Activated naive CD8-positive, alpha-beta T cell treated with anti-CD3 and anti-CD28 coated beads, Interleukin-2, amount 50 U/mL, for 16 hours (primary cell): ENCODE results near the gene AJM1.
A peak's percentile ranks its signal among the peaks of the same experiment; 100 is the strongest.
"Not testable (repeated sequence)": the region's sequence is repeated elsewhere in the genome, so short reads cannot be mapped to it uniquely, and the experiment has no call there.

Source experiments
- DNase-seq: peaks from one replicate; pipeline ENCODE4 v3.0.0-alpha.2; 2020; ENCODE audit warnings: low read depth, low spot score

The AJM1 gene

DNA sequence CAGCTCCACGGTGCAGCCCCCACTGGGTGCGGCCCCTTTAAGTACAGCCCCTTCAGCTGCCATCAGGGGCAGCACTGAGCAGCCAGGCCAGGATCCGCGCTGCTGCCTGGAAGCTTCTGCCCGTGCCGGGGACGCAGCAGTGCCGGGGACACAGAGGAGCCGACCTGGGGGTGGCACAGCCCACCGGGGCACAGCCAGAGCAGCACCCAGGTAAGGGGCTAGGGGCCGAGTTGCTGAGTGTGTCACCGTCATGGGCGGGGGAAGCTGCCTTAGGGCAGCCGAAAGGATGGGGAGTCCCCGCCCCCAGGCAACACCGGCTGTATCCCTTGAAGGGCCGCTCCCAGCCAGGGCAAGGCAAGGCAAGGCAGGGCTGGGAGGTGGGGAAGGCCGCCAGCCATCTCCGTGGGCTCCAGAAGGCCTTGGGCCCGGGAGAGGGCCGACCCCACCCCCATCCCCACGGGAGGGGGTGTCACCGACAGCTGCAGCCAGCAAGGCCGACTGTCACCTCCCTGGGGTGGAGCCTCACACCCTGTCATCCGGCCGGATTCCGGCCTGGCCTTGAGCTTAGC lies at the start of gene AJM1:
TSS of gene AJM1 (plus strand) at position 99 of the 569 bp plus-strand sequence. CDS start 1,937 bp downstream, outside the sequence.
- DNase-seq: peak; percentile 67

DNA sequence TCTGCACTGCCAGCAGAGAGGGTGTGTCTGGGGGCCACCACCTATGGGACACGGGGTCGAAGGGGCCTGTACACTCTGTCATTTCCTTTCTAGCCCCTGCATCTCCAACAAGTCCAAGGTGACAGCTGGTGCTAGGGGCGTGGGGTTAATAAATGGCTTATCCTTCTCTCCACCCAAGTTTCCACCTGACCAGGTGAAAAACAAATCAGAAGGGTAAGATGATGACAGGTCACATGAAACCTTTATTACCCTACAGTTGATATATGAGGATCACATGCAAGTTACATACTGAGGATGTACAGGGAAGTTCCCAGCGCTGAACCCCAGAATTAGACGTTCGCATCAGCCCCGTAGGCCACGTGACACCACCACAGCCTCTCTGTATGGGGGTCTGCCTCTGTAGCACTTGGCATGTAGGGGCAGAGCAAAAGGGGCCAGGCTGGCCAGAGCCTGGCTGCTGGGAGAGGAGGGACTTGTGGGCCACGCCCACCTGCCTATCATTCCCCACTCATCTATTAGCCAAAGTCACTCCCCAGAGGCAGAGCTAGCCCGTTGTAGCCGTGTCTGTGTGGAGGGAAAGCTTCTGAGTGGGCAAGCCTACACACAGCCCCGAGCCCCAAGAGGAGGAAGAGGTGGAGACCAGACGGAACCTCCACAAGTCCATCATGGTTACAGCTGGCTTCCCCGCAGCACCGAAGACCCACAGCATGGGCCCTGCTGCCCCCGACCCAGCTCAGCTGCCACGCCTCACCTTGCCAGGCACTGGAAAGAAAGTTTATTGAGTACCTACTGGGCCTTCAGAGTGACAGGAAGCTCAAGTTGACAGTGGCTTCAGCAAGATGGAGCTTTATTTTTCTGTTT lies 49.0 kb upstream of the AJM1 start:
- DNase-seq: no peak

DNA sequence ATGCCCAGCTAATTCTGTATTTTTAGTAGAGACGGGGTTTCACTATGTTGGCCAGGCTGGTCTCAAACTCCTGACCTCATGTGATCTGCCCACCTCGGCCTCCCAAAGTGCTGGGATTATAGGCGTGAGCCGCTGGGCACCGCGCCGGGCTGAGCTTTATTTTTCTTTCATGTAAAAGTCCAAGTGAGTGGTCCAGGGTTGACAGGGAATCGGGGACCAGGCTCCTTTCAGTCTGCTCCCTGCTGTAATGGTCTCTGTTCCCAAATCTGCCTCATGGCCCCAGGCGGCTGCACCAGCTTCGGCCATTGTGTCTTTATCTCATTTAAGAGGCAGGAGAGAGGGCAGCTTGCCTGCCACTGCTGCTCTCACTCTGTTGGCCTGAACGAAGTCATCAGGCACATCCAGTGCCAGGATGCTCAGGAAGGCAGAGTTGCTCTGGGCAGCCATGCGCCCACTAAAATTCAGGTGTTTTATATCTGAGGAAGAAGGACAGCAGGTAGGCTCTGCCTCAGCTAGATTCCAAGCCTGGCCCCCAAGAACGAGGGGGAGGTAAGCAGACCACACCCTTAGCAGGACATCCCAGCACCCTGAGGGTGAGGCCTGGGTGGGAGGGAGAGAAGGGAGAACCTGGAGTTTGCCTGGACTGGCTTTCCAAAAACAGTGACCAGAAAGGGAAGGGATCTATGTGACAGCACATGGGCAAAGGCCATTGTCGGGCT lies 47.8 kb upstream of the AJM1 start:
- DNase-seq: no peak

DNA sequence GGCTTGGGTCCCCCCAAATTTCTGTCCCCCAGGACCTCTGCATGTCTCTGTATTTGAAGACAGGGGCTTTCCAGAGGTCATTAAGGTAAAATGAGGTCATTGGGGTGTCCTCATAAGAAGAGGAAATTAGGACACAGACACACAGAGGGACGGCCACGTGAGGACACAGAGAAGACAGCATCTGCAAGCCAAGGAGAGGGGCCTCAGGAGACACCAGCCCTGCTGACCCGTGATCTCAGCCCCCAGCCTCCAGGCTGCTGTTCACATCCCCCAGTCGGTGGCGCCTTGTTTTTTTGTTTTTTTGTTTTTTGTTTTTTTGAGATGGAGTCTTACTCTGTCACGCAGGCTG lies 47.3 kb upstream of the AJM1 start:
- no peak for DNase-seq

DNA sequence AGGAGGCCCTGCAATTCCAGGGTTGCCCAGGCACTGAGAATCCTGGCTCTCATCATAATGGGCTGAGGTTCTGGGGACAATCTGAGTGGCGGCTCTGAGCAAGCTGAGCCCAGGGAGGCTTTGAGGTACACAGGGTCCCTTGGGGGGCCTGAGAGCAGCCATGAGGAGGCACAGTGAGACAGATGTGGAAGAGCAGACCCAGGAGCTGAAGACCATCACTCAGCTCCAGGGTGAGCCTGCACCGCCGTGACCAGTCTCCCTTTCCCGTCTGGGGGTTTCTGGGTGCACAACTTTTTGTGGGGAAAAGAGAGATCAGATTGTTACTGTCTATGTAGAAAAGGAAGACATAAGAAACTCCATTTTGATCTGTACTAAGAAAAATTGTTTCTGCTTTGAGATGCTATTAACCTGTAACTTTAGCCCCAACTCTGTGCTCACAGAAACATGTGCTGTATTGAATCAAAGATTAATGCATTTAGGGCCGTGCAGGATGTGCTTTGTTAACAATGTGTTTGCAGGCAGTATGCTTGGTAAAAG lies 46.0 kb upstream of the AJM1 start, which contains the start of gene CCDC183:
TSS of gene CCDC183 (plus strand) at position 101 of the 537 bp plus-strand sequence. CDS start at position 161, 60 bp downstream.
- no peak for DNase-seq

DNA sequence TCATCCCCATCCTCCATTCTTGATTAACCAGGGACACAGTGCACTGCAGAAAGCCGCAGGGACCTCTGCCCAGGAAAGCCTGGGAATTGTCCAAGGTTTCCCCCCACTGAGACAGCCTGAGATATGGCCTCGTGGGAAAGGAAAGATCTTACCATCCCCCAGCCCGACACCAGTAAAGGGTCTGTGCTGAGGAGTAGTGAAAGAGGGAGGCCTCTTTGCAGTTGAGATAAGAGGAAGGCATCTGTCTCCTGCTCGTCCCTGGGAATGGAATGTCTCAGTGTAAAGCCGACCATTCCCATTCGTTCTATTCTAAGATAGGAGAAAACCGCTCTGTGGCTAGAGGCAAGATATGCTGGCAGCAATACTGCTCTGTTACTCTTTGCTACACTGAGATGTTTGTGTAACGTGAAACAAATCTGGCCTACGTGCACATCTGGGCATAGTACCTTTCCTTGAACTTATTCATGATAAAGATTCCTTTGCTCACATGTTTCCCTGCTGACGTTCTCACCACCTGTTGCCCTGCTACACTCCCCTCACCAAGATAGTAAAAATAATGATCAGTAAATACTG lies 45.4 kb upstream of the AJM1 start:
- not testable (repeated sequence) for DNase-seq

DNA sequence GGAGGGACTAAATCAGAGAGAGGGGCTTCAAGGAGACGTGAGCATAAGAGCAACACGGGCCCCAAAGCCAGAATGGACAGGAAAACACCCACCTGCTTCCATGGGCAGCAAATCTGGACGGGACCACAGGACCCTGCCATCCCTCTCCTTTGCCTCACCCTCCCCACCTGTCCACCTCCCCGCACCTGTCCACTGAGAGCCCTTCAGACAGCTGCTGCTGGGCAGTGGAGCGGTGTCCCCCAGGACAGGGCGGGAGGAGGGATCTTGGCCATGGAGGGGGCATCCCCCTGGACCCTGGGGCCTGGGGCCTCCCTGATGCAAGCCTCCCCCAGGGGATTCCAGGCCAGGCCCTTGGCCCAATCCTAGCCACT lies 43.6 kb upstream of the AJM1 start:
- DNase-seq: no peak

DNA sequence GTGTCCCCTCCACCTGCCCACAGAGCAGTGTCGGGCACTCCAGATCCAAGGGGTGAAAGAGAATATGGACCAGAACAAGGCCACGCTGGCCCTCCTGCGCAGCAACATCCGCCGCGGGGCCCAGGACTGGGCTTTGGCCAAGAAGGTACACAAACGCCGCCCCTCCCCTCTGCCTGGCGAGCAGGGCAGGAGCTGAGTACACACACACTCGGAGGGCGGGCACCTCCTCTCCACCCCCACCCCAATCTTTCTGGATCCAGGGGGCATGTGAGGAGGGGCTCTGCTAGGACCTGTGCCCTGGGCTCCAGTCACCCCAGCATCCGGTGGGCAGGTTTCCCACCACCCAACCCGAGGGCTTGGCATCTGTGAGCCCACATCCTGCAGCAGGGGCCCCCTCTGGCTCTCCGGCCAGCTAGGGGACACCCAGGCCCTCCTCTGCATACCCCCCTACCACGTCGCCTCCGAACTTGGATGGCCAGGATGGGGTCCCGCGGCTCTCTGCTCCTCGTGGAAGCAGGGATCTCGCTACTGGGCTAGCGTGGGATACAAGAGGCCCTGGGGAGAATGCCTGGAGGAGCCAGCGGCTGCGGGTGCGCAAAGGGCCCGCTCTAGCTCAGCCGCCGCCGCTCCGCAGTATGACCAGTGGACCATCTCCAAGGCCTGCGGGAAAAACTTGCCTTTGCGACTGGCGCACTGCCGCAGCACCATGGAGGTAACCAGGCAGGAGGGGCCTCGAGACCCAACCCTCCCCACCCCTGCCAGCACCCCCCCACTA lies 43.0 kb upstream of the AJM1 start:
- DNase-seq: no peak

DNA sequence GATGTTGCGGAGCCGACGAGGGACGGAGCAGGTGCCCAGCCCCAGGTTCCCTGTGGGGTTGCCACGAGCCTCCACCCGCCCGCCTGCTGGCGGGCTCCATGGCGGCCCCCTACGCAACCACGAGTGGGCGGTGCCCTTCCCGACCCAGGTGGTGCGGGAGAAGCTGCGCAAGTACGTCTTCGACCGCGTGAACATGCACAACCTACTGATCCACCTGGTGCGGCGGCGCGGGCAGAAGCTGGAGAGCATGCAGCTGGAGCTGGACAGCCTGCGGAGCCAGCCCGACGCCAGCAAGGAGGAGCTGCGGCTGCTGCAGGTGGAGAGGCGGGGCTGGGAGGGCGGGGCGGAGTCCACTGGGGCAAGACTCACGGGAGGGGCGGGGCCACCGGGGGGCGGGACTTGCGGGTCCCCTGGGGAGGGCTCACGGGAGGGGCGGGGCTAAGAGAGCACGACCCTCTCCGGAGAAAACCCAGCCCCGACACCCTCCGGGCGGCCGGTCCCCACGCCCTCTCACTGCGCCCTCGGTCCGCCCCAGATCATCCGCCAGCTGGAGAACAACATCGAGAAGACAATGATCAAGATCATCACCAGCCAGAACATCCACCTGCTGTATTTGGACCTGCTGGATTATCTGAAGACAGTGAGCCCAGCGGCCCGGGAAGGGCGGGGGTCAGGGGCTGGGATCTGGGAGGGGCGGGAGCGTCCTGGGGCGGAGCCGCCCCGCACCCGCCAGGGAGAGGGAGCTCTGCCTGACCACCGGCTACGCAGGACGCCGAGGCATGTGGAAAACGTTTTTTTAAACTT lies 42.2 kb upstream of the AJM1 start:
- peak; percentile 81 for DNase-seq

DNA sequence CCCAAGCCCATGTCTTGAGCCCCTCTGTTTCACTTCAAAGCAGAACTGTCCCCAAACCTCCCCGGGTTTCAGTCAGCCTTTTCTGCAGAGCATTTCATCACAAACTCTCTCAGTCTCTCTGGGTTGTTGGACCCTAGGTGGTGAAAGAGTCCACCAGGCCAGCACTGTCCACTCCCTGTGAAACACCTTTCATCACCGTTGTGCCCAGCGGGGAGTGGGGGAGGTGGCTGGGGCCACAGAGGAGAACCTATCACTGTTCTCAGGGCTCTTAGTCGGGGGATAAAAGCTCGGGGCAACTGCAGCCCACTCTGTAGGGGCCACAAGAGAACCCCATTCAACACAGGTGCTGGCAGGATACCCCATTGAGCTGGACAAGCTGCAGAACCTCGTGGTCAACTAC lies 40.0 kb upstream of the AJM1 start:
- no peak for DNase-seq

DNA sequence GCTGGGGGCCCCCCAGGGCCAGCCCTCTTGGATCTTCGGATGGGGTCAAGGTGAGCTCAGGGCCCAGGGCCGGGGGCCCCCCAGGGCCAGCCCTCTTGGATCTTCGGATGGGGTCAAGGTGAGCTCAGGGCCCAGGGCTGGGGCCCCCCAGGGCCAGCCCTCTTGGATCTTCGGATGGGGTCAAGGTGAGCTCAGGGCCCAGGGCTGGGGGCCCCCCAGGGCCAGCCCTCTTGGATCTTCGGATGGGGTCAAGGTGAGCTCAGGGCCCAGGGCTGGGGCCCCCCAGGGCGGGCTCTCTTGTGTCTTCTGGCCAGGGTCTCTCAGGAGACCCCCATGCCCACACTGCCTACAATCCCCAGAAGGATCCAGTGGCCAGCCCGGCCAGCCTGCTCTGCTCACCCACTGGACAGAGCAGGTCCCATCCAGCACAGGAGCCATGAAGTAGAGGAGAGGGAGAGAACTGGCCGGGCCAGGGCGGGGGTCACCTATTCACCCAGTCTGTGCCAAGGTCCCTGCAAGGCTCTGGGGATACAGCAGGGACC lies 39.2 kb upstream of the AJM1 start:
- DNase-seq: not testable (repeated sequence)

DNA sequence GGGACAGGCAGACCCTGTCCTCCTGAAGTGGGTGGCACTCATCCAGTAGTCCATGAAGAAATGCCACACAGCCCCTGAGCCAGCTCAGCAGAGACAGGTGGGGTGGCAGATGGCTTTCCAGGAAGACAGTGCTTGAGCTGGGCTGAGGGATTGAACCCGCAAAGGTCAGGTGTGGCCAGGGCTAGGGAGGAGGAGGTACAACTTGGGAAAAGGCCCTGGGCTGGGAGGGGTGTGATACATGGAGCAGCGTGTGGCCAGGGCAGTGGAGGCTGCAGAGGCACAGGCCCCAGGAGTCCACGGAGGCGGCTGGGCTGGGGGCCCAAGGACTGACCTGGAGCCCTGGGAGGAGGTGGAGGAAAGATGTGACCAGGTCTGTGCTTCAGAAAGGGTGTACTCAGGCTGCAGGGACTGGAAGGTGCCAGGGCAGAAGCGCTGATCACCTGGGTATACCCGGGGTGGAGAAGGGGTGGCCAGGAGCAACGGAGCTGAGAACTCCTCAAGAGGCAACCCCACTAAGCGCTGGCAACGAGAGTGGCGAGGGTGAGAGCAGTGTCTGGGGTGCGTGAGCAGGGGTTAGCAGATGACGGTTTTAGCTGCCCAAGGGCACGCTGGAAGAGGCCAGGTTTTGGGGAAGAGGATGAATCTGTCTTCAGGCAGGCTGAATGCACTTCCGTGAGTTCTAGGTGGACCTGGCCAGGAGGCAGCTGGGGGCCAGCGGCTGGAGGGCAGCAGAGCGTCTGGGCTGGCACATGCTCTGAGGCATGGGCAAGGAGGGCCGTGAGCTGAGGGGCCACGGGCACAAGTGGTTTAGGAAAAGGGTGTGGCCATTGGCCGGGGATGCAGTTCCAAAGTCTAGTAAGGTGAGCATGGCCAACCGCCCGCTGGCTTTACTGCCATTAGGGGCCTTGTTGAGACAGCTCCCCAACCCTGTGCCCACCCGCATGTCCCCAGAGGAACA lies 38.4 kb upstream of the AJM1 start:
- DNase-seq: no peak

DNA sequence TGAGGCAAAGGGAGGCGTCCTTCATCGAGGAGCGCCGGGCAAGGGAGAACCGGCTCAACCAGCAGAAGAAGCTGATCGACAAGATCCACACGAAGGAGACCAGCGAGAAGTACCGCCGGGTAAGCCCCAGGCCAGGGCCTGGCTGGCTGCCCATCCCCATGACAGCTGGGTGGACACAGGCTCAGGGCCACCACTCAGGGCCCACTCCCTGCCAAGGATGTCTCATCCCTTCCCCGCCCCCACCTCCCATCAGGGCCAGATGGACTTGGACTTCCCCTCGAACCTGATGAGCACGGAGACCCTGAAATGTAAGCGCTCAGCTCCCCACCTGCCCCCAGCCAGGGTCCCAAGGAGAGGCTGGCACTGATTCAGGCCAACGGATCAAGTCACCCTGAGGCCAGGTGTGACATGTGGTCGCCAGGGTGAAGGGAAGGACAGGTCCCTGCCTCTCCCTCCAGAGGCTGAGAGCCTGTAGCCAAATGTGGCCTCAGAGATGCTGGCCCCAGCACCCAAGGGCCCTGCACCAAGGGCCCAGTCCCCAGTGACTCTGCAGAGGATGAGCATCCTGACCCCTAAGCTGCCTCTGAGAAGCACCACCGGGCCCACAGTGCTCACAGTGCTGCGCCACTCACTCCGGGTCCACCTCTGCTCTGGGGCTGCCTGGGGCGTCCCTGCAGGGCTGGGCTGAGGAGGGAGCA lies 37.6 kb upstream of the AJM1 start:
- no peak for DNase-seq

DNA sequence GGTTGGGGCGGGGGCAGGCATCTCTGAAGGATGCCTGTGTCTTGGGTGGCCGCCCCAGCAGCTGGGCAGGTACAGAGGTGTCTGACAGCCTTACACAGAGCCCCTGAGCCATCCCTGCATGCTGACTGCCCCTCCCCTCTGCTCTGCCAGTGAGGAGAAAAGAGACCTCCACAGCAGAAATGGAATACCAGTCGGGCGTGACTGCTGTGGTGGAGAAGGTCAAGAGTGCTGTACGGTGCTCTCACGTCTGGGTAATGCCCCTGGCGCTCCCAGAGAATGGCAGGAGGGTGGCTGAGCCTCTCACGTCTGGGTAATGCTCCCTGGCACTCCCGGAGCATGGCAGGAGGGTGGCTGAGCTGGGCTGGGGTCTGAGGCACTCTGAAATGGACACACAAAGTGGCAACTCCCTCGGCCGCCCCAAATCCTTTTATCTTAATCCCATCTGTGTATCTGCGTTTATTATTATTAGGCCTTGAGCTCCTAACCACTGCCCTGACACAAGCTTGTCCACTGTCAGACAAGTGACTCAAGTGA lies 37.0 kb upstream of the AJM1 start:
- DNase-seq: no peak

DNA sequence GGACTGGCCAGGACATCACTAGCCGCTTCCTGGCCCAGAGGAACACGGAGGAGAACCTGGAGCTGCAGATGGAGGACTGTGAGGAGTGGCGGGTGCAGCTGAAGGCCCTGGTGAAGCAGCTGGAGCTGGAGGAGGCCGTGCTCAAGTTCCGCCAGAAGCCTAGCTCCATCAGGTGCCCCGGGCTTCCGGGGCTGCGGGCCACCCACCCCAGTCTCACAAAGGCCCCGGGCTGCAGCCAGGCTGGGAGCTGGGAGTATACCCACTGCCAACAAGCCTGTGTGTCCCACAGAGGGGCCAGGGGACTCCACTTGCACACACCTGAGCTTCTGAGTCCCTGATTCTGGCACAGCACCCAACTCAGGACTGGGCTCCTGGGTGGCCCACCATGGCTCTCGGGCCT lies 36.2 kb upstream of the AJM1 start:
- no peak for DNase-seq

DNA sequence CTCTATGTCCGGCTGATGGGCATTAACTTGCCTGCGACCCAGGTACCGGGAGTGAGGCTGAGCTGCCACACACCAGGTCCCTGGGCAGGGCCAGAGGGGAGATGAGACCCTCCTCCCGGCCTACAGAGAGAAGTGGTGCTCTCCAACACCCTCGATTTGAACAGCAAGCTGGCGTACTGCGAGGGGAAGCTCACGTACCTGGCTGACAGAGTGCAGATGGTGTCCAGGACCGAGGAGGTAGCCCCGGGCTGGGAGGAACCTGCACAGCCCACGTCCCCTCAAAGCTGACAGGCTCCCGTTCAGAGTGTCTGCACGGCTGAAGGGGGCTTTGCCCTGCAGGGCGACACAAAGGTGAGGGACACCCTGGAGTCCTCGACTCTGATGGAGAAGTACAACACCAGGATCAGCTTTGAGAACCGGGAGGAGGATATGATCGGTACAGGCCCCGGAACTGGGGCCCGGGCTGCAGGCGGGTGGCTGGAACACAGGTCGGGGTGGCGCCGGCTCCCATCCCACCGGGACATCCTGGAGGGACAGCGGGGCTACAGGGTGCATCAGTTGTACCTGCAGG lies 35.6 kb upstream of the AJM1 start:
- DNase-seq: no peak

DNA sequence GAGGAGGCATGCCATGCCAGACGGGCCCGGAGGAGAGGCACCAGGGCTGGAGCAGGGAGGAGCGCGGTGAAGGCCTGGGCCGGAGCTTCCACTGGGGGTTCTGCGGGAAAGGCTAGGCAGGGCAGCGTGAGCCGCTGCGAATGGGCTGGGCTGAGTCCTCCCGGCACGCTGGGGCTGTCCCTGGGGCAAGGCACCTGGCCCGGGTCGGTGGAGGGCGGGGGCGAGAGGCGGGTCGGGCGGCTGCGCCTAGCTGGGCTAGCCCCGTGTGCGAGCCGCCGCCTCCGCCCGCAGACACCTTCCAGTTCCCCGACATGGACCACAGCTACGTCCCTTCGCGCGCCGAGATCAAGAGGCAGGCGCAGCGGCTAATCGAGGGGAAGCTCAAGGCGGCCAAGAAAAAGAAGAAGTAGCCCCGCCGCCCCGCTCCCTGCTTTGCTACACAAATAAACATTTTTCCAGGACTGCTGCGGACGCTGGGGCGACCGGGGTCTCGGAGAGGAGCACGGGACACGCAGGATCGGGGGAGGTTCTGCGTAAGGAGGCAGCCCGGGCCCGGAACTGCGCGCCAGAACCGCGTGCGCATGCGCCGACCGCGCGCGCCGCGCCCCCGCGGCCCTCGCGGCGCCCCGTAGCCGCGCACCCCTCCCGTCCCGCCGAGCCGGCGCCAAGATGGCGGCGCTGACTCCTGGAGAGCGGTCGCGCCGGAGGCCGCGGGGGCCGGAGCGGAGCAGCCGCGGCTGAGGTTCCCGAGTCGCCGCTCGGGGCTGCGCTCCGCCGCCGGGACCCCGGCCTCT lies 34.8 kb upstream of the AJM1 start, which contains the start of gene RABL6:
TSS of gene RABL6 (plus strand) at position 668 of the 794 bp plus-strand sequence. CDS start 249 bp downstream, outside the sequence.
- DNase-seq: peak; percentile 50
